Omental fat pad (tissue), 4 donors: Measurements from ENCODE around the gene TMPRSS12. TPM values are rescaled to one million over a fixed set of nuclear protein-coding genes. Genes with fewer than 3 reads are reported as not detected.

Source experiments
- ATAC-seq: fragments of 150-250 bp; one replicate; pipeline ENCODE4 v1.9.1; 2016; ENCODE audit warnings: mild to moderate bottlenecking, moderate library complexity; ENCODE audit not compliant: low FRiP score
- DNase-seq: peaks from one replicate; pipeline ENCODE4 v3.0.0-alpha.2; 2019; ENCODE audit warnings: low spot score
- small RNA-seq: library from RNA; depleted of rRNA; stranded (forward); fragments of <200 nt; gene quantifications from one replicate; pipeline ENCODE3, GENCODE V24; 2016
- total RNA-seq, 4 donors: library from RNA; depleted of rRNA; stranded (reverse); fragments of >200 nt; gene quantifications; one replicate each; pipeline ENCODE4 v1.1.0, GENCODE V29; 2016
- TF ChIP-seq, protein P1 (sequence below), 3 donors: fragments of 450-650 bp; IDR thresholded peaks; one replicate each; pipeline ENCODE4 v1.5.1; 2016 to 2017; ENCODE audit warnings: antibody characterized with exemption in 3 of 3, mild to moderate bottlenecking in 3 of 3, moderate library complexity in 2 of 3

TMPRSS12 gene
- total RNA-seq, 4 donors from 2014 or later = not detected

DNA sequence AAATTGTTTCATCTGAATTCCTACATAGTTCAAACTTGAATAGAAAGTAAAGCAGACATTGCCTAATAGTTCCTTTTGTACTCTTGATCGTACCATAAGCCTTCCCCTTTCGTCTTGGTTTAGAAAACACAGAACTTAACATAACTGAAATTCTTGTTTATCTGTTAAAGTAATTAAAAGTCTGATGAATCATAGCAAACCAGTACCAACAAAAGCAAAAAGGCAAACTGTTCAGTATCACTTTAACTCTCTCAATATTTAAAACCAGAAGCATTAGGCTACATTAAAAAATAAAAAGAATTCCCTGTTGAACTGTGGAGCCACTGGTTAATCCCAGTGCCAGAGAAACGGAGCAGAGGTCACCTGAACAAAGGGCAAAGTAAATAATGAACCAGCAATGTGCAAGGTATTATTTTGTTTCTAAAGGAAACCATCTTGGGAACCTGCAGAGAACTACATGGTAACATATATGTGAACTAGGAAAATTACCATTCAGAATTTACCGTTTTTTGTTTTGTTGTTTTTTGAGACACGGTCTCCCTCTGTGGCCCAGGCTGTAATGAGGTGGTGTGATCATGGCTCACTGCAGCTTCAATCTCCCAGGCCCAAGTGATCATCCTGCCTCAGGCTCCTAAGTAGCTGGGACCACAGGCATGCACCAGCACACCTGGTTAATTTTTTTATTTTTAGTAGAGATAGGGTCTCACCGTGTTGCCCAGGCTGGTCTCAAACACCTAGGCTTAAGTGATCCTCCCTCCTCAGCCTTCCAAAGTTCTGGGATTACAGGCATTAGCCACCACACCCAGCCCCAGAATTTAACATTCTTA lies 92.5 kb downstream of the TMPRSS12 start:
- DNase-seq = no peak
- peak; percentile 61 for ATAC-seq

DNA sequence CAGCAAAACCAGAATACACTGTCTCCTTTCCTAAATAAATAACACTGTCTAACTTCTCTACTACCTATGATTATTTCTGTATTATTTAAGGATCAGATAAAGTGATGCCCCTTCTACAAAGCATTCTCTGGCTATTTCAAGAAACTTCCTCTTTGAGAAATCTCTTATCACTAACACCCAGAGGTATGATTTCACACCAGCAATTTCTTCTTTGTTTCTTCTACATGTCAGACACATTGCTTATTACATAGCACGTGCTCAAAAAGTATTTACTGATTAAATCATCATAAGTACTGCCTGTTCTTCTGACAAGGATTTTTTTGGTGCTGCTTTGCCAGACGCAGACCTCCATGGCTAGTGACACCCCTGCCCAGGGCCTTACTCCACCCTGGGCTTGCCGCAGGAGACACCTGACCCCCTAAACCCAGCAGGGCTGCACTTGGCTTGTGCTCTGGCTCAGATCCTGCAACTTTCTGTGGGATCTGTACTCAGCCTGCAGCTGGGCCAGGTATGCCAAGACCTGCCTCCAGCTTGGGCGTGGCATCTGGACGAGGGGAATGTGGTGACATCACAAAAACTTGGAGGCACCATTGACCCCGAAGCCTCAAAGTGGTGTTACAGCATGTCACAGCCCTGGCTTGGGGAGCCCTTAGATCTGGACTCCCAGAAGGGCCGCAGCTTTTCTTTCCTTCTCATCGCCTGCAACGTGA lies 94.2 kb downstream of the TMPRSS12 start:
- DNase-seq = no peak
- TF ChIP-seq, protein P1, sequence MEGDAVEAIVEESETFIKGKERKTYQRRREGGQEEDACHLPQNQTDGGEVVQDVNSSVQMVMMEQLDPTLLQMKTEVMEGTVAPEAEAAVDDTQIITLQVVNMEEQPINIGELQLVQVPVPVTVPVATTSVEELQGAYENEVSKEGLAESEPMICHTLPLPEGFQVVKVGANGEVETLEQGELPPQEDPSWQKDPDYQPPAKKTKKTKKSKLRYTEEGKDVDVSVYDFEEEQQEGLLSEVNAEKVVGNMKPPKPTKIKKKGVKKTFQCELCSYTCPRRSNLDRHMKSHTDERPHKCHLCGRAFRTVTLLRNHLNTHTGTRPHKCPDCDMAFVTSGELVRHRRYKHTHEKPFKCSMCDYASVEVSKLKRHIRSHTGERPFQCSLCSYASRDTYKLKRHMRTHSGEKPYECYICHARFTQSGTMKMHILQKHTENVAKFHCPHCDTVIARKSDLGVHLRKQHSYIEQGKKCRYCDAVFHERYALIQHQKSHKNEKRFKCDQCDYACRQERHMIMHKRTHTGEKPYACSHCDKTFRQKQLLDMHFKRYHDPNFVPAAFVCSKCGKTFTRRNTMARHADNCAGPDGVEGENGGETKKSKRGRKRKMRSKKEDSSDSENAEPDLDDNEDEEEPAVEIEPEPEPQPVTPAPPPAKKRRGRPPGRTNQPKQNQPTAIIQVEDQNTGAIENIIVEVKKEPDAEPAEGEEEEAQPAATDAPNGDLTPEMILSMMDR (IDR thresholded peaks at IDR 0.05) = no peak
- ATAC-seq = no peak

More for the DNA sequence above, 92.5 kb downstream of the TMPRSS12 start:
- TF ChIP-seq, protein P1 (IDR thresholded peaks at IDR 0.05) = no peak

Small RNA genes within 50 kb of the gene (small RNA-seq; reads per million reads assigned to genes)
- gene AC013244.2 (not detected), gene RN7SL519P (not detected)

Other genes with a start within 250 kb of the TMPRSS12 start
- gene ATF1, start 78.8 kb upstream of the TMPRSS12 start, total RNA-seq = 10 to 100 TPM; 17.0 to 23.3 (median 18.1) TPM
- not detected for gene HIGD1C, start 109.6 kb downstream of the TMPRSS12 start, total RNA-seq
- 10 to 100 TPM; 39.6 to 59.6 (median 50.7) TPM for gene SLC11A2, start 183.5 kb downstream of the TMPRSS12 start, total RNA-seq
- gene LETMD1, start 205.4 kb downstream of the TMPRSS12 start, total RNA-seq = 10 to 100 TPM; 38.9 to 68.4 (median 60.5) TPM
- 10 to 100 TPM; 25.5 to 30.8 (median 27.1) TPM for gene CSRNP2, start 240.7 kb downstream of the TMPRSS12 start, total RNA-seq